GM18505 (cell line): ENCODE results near the gene BMF.
"Not testable (repeated sequence)": the region's sequence is repeated elsewhere in the genome, so short reads cannot be mapped to it uniquely, and the experiment has no call there.

ENCODE experiments used
- ATAC-seq: cut with Tn5 transposase; IDR thresholded peaks from one replicate; pipeline ENCODE4 v1.9.1; 2021; ENCODE audit not compliant: unreplicated experiment
- POLR2A ChIP-seq: IDR thresholded peaks from 4 replicates; pipeline ENCODE4 v1.6.1; 2011; ENCODE audit warnings: borderline replicate concordance; ENCODE audit not compliant: insufficient read depth, insufficient read length; ENCODE audit errors: extremely low read depth

BMF gene

GRCh38 chr15:40081691-40082194 lies 26.9 kb downstream of the BMF start:
- no peak for TF ChIP-seq POLR2A
- no peak for ATAC-seq

DNA sequence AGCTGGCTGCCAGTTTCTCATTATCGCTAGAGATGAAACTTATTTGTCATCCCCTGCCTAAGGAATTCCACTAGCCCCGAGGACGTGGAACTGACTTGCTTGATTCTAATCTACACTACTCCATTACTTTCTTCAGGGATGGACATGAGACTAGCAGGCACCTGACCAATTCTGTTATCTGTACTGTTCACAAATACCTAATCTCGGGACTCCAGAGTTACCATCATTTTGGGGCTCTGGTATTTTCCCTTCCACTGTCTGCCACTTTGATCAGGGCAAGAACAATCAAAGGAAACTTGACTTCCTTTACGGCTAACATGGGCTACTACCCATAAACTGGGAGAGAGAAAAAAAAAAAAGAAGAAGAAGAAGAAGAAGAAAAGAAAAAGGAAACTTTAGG lies 27.8 kb downstream of the BMF start:
- ATAC-seq, result no peak
- TF ChIP-seq POLR2A, result no peak

DNA sequence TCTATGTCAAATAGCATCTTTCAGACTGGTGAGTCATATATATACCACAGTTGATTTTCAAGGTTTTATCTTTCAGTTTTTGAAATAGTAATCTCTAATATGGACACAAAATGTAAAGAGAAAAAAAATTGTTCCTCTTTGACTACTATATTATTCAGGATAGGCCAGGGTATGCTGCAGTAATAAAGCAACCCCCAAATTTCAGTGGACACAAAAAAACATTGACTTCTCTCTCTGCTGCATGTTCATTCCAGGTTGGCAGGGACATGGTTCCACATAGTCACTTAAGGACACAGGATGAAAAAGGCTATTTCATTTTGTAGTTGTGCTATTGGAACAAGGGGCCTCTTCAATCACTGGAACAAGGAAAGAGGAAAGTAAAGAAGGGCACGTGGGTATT lies 28.6 kb downstream of the BMF start:
- no peak for ATAC-seq
- TF ChIP-seq POLR2A, result no peak

DNA sequence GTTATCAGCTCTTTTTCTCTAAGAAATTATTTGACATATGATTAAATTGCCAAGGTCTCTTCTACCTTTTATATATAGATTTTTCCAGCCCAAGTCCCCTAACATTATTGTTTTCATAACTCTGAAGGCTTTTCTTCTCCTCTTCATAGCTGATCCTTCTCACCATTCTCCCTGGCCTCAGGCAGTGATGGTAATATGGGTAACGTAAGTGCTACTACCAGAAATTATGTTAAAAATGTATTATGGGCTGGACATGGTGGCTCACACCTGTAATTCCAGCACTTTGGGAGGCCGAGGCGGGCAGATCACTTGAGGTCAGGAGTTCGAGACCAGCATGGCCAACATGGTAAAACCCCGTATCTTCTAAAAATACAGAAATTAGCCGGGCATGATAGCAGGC lies 29.2 kb downstream of the BMF start:
- ATAC-seq, result no peak

GRCh38 chr15:40075298-40076044 lies 33.2 kb downstream of the BMF start:
- no peak for TF ChIP-seq POLR2A

More for the DNA sequence above, 29.2 kb downstream of the BMF start:
- TF ChIP-seq POLR2A, result no peak

GRCh38 chr15:40074656-40075055 lies 34.0 kb downstream of the BMF start:
- not testable (repeated sequence) for ATAC-seq

More at GRCh38 chr15:40075298-40076044, 33.2 kb downstream of the BMF start:
- no peak for ATAC-seq

DNA sequence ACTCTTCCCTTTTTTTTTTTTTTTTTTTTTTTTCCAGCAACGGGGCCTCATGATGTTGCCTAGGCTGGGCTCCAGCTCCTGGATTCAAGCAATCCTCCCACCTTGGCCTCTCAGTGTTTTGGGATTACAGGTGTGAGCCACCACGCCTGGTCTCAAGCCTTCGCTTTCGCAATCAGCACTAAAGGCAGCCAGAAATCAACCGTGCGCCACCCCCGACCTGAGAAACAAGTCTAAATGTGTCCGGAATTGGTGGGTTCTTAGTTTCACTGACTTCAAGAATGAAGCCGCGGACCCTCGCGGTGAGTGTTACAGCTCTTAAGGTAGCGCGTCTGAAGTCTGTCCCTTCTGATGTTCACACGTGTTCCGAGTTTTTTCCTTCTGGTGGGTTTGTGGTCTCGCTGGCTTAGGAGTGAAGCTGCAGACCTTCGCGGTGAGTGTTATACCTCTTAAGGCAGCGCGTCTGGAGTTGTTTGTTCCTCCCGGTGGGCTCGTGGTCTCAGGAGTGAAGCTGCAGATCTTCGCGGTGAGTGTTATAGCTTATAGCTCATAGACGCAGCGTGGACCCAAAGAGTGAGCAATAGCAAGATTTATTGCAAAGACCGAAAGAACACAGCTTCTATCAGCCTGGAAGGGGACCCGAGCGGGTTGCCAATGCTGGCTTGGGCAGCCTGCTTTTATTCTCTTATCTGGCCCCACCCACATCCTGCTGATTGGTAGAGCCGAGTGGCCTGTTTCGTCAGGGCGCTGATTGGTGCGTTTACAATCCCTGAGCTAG lies 34.8 kb downstream of the BMF start:
- not testable (repeated sequence) for ATAC-seq

GRCh38 chr15:40072216-40072990 lies 36.3 kb downstream of the BMF start:
- no peak for ATAC-seq

GRCh38 chr15:40070608-40071218 lies 38.0 kb downstream of the BMF start:
- ATAC-seq, result no peak
- TF ChIP-seq POLR2A, result no peak

More at GRCh38 chr15:40072216-40072990, 36.3 kb downstream of the BMF start:
- TF ChIP-seq POLR2A, result no peak

- no peak for TF ChIP-seq POLR2A
- no peak for ATAC-seq
Observed at GRCh38 chr15:40070166-40070557, 38.5 kb downstream of the BMF start.

DNA sequence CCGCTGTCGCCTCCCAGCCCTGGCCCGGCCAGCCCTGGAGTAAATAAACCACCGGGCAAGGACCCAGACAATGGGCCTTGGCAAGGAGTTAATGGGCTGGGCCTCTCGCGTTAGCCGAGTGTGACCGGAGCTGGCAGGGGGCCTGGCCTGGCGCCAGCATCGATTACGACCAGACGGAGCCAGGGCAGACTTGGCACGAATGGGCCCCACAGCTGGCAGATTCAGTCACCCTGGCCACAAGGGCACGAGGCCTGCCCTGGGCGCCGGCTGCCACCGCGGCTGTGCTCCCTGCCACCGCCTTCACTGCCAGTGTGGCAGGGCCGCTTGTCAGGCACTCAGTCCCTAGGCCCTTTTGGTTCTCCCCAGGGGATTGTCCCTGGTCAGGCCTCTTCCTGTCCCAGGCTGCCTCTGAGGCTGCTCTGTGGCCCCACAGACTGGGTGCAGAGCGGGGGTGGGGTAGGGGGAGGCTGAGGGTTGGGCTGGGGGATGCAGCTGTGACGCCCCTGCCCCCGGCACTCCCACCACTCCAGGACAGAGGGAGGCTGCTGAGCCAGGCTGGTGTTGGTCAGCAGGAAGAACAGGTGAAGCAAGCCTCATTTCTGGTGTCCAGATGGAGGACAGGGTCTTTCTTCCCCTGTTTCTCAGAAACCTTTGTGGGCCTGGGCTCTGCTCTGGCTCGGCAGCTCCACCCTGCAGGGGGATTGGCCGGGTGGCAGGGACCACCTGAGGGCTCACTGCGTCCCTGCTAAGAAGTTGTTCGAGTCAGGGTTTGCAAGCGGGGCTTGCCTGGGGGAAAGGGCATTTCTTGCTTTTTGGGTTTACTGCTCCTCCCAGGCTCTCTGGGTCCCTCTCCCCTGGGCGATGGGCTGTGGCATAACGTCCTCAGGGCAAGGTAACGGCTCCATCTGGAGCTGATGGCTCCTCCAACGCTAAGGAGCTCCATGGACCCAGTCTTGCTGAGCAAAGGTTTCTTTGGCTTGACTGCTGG lies 39.2 kb downstream of the BMF start:
- ATAC-seq, result no peak
- TF ChIP-seq POLR2A, result peak; percentile 45
